Urinary bladder (tissue), 4 donors: ENCODE measurements around the gene CAB39L. TPM values are rescaled to one million over a fixed set of nuclear protein-coding genes. Genes with fewer than 3 reads are reported as not detected.
"Not testable (repeated sequence)": the region's sequence is repeated elsewhere in the genome, so short reads cannot be mapped to it uniquely, and the experiment has no call there.

Source experiments
- DNase-seq: peaks from one replicate; pipeline ENCODE4 v3.0.0-alpha.2; 2015; ENCODE audit errors: extremely low spot score
- H3K27ac ChIP-seq: one replicate; pipeline ENCODE4 v1.5.1; 2013; ENCODE audit warnings: low read depth, mild to moderate bottlenecking, moderate library complexity
- H3K36me3 ChIP-seq: one replicate; pipeline ENCODE4 v1.6.1; 2013; ENCODE audit warnings: mild to moderate bottlenecking, moderate library complexity; ENCODE audit not compliant: insufficient read depth
- H3K4me1 ChIP-seq: one replicate; pipeline ENCODE4 v1.6.1; 2013; ENCODE audit warnings: mild to moderate bottlenecking, moderate library complexity; ENCODE audit not compliant: insufficient read depth
- H3K4me3 ChIP-seq: one replicate; pipeline ENCODE4 v1.5.1; 2013; ENCODE audit warnings: low read depth, low read length
- WGBS: extraction: QIAGEN DNeasy Blood & Tissue Kit; methylation state at CpG from one replicate; pipeline ENCODE4 v1.1.7; 2013; 5-methylcytosine and 5-hydroxymethylcytosine counted together
- polyA plus RNA-seq: library from polyadenylated mRNA; stranded (reverse); fragments of 200-250 nt; gene quantifications from one replicate; pipeline ENCODE4 v1.2.3, GENCODE V29; 2013
- total RNA-seq: library from RNA; depleted of rRNA; stranded (reverse); fragments of >200 nt; gene quantifications from one replicate; pipeline ENCODE4 v1.2.3, GENCODE V29; 2014
- donor health status: healthy with polysubstance abuse.
- donor health status: healthy.

Gene CAB39L
- total and polyA plus RNA-seq, 2 donors, result 38.7 to 39.3 TPM

DNA sequence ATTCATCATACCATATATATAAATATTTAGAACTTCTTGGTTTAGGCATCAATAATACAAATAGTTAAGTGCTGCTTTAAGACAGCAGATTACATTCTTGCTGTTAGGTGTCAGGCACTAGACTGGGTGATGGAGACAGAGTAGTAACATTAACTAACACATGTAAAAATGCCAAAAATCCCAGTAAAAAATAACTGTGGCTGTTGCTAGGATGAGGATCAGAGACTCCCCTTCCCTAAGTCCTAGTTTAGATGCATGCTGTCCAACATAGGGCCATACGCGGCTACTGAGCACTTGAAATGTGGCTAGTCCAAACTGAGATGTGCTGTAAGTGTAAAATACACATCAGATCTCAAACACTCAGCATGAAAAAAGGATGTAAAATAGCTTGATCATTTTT lies 101.4 kb downstream of the CAB39L start:
- no peaks in the 10 kb centered on the region for H3K36me3 ChIP-seq
- no peak for DNase-seq
- no peak overlapping the region for H3K4me3 ChIP-seq
- H3K4me1 ChIP-seq, result no peaks in the 10 kb centered on the region
- no peak overlapping the region for H3K27ac ChIP-seq
- 93% methylated on average over 2 of the region's 2 CpGs for WGBS

DNA sequence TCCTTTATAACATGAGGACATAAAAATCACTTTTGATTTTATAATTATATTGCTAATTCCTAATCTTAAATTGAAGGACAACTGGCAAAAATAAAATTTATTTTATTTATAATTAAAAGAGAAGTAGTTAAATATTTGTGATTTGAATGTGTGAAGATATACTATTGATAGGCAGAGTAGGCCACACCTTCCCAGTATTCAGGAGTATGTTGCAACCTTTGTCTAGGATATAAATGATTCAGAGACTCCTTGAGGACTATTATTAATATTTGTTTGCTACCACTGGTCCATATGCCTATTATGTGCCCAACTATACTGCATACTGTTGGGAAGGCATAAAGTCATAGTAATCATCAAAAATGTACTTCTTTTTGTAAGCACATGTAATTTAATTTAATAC lies 101.9 kb downstream of the CAB39L start:
- DNase-seq, result no peak
- no peaks in the 10 kb centered on the region for H3K36me3 ChIP-seq
- H3K4me3 ChIP-seq, result no peak overlapping the region
- no peaks in the 10 kb centered on the region for H3K4me1 ChIP-seq
- no peak overlapping the region for H3K27ac ChIP-seq

DNA sequence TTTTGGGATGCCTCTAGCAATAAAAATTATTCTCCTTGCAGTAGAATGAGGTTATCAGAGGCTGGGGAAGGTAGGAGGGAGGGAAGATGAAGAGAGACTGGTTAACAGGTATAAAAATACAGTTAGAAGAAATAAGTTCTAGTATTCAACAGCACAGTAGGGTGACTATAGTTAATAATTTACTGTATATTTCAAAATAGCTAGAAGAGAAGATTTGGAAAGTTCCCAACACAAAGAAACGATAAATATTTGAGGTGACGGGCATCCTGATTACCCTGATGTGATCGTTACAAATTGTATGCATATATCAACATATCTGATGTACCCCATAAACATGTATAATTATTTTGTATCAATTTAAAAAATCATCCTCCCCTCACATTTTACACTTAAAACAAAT lies 102.3 kb downstream of the CAB39L start:
- no peak for DNase-seq
- H3K36me3 ChIP-seq, result no peaks in the 10 kb centered on the region
- no peak overlapping the region for H3K4me3 ChIP-seq
- H3K4me1 ChIP-seq, result no peaks in the 10 kb centered on the region
- no peak overlapping the region for H3K27ac ChIP-seq
- 95% methylated on average over 3 of the region's 3 CpGs for WGBS

DNA sequence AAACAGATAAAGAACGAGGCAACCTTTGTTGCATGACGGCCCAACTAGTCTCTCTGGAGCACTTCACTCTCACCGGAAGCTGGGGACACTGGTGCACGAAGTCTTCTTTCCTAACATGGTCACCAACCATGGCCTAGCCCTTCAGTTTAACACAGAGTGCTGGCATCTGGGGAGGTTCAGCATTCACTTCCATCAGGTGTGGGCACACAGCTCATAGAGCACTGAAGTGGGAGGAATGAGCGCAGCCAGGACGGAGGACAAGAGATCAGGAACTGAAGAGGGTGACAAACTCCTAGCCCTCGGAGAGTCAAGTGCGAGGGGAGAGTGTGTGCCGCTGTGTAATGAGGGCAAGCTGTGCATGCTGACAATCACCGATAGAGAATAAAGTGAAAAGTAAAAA lies 103.7 kb downstream of the CAB39L start:
- Histone ChIP-seq H3K4me1 (no peaks in the 10 kb centered on the region), H3K27ac (no peak overlapping the region), H3K4me3 (no peak overlapping the region), H3K36me3 (no peaks in the 10 kb centered on the region)
- 89% methylated on average over 10 of the region's 10 CpGs for WGBS
- no peak for DNase-seq

DNA sequence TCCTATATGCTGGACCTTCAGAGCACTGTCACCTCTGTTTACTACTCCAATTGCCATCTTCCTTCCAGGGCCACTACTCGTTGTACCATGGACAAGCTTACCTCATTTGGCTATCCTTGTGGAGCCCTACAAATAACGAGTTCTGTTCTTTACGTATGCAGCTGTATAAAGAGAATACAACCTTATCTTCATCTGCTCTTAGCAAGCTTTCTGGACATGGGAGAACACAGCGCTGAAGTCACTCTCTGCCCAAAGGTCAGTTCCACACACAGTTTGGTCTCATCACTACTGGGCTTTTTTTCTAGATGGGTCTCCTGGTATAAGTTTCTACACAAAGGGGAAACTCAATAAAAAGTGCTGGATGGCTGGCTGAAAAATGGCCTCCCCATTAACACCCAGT lies 107.2 kb downstream of the CAB39L start:
- peaks cover 5% of the 10 kb centered on the region for H3K36me3 ChIP-seq
- no peaks in the 10 kb centered on the region for H3K4me1 ChIP-seq
- DNase-seq, result no peak
- no peak overlapping the region for H3K4me3 ChIP-seq
- H3K27ac ChIP-seq, result no peak overlapping the region
- 89% methylated on average over 4 of the region's 4 CpGs for WGBS

DNA sequence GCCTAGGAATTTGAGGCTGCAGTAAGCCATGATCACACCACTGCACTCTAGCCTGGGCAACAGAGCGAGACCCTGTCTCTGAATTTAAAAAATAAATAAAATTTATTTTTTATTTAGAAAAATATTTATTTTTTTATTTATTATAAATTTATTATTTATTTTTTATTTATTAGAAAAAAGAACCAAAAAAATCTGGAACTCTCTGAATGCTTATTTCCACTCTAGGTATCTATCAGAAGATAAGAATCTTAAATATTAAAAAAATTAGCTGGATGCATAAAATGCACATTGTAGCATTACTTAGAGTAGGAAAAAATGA lies 113.4 kb downstream of the CAB39L start:
- H3K4me3 ChIP-seq, result no peak overlapping the region
- peaks cover 7% of the 10 kb centered on the region for H3K36me3 ChIP-seq
- DNase-seq, result no peak
- 98% methylated on average over 1 of the region's 1 CpG for WGBS
- H3K27ac ChIP-seq, result no peak overlapping the region
- H3K4me1 ChIP-seq, result no peaks in the 10 kb centered on the region

DNA sequence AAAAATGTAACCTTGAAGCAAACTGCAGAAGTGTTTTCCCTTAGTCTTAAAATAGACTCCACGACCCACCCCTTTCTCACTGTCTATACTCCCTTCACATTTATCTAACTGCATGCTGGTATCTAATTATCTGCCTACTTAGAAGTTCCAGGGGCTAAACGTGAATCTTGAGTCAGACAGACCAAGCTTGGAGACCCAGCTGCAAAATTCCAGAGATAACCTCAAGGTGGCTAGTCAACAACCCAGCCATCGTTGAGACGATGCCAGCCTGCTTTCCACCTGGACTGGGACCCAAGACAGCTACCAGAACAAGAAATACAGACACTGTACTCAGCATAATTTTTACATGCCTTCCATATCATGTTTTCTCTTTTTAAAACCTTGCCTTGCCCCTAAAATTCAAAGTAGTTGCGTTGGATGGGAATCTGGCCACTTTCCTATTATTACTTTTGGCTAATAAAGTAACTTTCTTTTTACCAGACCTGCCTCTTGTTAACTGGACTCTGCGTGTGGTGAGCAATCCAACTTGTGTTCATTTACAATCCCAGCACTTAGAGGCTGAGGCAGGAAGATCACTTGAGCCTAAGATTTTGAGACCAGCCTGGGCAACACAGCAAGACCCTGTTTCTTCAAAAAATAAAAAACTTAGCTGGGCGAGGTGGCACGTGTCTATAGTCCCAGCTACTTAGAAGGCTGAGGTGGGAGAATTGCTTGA lies 113.9 kb downstream of the CAB39L start:
- WGBS, result 67% methylated on average over 8 of the region's 8 CpGs

DNA sequence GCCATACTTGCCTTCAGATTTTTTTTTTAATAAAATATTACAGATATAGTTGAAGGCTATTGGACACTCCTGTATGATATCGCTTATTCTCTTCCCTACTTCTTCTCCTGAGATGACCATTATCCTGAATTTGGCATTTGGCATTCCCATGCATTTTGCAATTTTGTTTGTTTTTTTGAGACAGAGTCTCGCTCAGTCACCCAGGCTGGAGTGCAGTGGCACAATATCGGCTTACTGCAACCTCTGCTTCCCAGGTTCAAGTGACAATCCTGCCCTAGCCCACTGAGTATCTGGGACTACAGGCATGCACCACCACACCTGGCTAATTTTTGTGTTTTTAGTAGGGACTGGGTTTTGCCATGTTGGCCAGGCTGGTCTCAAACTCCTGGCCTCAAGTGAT lies 116.7 kb downstream of the CAB39L start:
- DNase-seq, H3K27ac ChIP-seq, H3K4me3 ChIP-seq, H3K4me1 ChIP-seq, H3K36me3 ChIP-seq: not testable (repeated sequence)
- WGBS, result 97% methylated on average over 3 of the region's 3 CpGs

More for the DNA sequence above, 113.9 kb downstream of the CAB39L start:
- H3K4me3 ChIP-seq, result no peak overlapping the region
- no peaks in the 10 kb centered on the region for H3K4me1 ChIP-seq
- H3K27ac ChIP-seq, result no peak overlapping the region
- H3K36me3 ChIP-seq, result peaks cover 7% of the 10 kb centered on the region
- no peak for DNase-seq

DNA sequence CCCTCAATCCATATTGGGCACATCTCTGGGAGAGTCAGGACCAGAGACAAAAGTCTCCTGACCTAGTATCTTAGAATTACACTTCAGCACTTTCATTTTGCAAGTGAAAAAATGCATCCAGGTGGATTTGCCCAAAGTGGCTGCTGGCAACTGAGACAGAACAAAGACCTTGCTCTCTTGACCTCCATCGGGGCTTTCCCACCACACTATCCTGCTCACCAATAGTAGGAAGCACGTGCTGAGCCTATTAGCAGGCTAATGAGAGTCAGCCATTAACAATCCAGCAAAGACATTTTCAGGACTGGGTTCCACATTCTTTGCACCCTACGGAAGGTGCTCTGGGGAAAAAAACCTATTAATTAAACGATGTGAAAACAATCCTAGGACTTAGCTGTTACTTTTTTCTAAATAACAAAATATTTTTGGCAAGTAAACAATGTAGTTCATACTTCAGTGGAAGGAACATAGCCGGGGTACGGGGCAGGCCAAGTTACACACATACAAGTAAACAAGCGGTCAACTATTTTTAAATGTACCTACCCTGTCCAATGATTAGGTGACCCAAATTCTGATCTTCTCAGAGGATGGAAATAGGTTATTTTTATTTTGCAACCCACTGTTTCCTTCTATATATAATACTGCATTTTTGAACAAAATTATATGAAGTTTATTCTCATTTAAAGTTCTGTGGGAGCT lies 117.5 kb downstream of the CAB39L start:
- no peak for DNase-seq
- no peak overlapping the region for H3K4me3 ChIP-seq
- H3K4me1 ChIP-seq, result no peaks in the 10 kb centered on the region
- peaks cover 2% of the 10 kb centered on the region for H3K36me3 ChIP-seq
- H3K27ac ChIP-seq, result no peak overlapping the region
- WGBS, result 82% methylated on average over 7 of the region's 7 CpGs

DNA sequence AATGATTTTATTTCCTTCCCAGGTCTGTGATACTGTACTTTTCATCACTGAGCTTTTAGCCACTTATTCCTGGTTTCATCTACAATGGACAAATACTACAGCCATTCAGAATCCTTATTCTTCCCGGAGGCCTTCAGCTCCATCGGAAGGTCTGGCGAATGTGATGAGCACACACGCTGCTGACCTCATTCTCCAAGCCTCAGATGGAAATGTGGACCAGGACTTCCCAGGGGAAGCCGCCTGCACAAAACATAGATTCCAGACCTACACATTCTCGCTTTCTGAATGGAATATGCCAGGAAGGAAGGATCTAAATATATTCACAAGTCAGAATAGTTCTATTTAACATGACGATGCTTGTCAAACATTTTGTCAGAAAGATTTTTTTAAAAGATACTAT lies 120.5 kb downstream of the CAB39L start:
- Histone ChIP-seq H3K4me1 (no peaks in the 10 kb centered on the region), H3K36me3 (peaks cover 2% of the 10 kb centered on the region), H3K4me3 (no peak overlapping the region), H3K27ac (no peak overlapping the region)
- 94% methylated on average over 7 of the region's 7 CpGs for WGBS
- no peak for DNase-seq

DNA sequence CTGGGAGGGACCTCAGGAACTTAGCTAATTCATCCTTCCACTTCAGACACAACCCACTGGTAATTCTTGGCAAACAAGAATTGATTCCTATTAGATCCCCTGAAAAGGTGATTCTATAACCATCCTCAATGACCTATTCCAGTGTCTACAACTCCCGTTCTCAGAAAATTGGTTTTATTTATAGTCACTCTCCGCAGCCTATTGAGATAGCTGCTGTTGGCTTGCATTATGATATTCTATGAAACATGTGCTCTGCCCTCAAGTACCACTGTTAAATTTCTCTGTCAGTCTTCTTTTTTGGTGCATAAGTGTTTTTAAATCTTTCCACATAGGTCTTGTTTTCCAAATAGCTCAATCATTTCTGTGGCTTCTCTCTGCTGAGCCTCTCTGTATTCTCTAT lies 121.2 kb downstream of the CAB39L start:
- Histone ChIP-seq H3K4me3 (no peak overlapping the region), H3K27ac (no peak overlapping the region), H3K36me3 (no peaks in the 10 kb centered on the region), H3K4me1 (no peaks in the 10 kb centered on the region)
- DNase-seq, result no peak
- WGBS, result 94% methylated on average over 2 of the region's 2 CpGs

DNA sequence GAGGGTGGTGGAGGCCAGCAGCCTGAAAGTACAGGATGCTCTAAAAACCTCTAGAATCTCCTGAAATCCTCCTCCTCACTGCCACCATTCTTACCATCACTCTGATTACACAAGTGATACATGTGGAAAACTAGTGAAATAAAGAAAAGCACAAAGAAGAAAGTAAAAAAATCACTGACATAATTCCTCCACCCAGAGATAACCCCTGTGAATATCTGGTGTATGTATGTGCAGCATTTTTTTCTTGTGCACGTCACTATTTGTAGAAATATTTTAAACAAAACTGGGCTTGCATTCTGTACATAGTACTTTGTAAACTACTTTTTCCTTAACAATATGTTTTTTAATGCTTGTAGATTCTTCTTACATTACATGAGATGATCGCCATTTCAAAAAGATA lies 122.9 kb downstream of the CAB39L start:
- Histone ChIP-seq H3K4me1 (no peaks in the 10 kb centered on the region), H3K4me3 (no peak overlapping the region), H3K27ac (no peak overlapping the region), H3K36me3 (no peaks in the 10 kb centered on the region)
- DNase-seq, result no peak
- 63% methylated on average over 2 of the region's 2 CpGs for WGBS

DNA sequence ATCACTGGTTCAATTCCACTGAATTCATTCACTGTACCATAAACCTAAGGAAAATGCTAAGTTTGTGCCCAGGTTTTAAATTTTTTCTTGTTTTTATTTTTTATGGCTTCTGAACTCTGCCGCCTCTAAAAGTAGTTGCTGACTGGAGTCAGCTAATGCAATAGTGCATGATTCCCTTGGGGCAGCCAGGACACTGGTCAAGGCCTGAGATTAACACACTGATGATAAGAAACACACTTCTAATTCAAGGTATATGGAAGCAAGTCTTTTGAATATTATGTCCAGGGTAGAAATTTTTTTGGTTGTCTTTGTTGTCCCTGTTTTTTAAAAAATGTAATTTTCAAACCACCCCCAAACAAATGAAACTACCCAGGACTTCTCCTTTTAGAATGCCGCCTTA lies 123.9 kb downstream of the CAB39L start:
- WGBS, result 85% methylated on average over 2 of the region's 2 CpGs
- H3K4me3 ChIP-seq, result no peak overlapping the region
- no peaks in the 10 kb centered on the region for H3K36me3 ChIP-seq
- no peaks in the 10 kb centered on the region for H3K4me1 ChIP-seq
- no peak for DNase-seq
- H3K27ac ChIP-seq, result no peak overlapping the region

DNA sequence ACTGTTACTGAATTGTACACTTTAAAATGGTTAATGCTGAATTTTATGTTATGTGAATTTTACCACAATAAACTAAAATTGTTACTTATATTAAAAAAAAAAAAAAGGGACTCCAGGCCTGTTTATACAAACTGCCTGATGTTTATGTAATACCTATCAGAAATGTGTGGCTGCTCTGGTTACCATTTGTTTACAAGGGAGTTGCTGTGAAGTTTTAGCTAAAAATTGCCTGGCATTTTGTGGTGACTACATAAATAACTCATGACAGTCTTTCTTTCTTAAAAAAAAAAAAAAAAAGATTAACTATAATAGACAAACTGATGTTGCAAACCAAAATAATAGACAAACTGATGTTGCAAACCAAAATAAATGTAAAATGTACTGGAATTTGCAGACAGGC lies 124.3 kb downstream of the CAB39L start:
- H3K4me3 ChIP-seq, result no peak overlapping the region
- H3K4me1 ChIP-seq, result no peaks in the 10 kb centered on the region
- no peaks in the 10 kb centered on the region for H3K36me3 ChIP-seq
- H3K27ac ChIP-seq, result no peak overlapping the region
- DNase-seq, result no peak
